EL (cell line): ENCODE results near the gene PSMB4.
"Not testable (repeated sequence)": the region's sequence is repeated elsewhere in the genome, so short reads cannot be mapped to it uniquely, and the experiment has no call there.

Experiments used
- DNase-seq: peaks from one replicate; pipeline ENCODE4 v3.0.0-alpha.2; 2016

The PSMB4 gene

DNA sequence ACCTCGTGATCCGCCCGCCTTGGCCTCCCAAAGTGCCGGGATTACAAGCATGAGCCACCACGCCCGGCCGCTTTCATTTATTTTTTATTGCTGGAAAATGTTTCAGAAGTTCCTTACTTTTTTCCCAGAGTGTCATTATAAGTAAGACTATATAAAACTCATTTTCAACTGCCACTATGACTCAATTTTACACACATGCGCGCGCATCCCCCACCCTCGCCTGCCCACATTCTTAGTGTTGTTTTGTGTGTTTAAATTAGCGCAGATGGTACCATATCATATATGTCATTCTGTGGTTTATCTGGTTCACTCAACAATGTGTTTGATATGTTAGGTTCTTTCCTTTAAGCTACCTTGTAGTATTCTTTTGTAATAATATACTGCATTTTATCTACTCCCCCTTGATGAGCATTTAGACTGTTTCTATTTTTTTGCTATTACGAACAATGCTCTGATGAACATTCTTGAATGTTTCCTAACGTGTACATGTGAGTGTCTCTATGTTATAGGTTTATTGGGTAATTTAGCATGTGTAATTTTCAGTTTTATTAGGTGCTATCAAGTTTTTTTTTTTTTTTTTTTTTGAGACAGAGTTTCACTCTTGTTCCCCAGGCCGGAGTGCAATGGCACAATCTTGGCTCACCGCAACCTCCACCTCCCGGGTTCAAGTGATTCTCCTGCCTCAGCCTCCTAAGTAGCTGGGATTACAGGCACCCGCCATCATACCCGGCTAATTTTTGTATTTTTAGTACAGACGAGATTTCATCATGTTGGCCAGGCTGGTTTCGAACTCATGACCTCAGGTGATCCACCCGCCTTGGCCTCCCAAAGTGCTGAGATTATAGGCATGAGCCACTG, 8.9 kb upstream of the PSMB4 start:
- DNase-seq = not testable (repeated sequence)

DNA sequence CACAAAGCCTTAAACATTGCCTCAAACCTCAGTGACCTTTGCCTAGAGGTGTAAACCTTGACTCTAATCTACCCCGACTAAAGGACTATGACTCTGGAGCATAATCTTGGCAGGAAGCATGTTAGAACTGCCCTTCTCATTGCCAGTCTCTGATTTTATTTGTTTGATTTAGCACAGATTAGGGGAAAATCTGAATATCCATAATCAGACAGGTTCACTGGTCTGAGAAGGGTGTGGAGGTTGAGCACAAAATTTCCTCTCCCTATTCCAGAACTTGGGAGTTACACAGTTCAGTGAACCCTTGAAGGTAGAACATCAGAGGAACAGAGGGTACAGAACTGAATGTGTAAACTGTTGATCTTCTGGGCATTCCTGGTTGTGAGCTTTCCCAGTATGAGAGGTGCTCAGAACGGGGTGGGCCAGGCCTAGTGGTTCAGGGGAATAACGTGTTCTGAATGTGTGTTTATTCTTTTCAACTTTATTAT, 8.3 kb upstream of the PSMB4 start:
- no peak for DNase-seq

- DNase-seq = no peak
Measured at GRCh38 chr1:151393583-151393982, 5.8 kb upstream of the PSMB4 start.

DNA sequence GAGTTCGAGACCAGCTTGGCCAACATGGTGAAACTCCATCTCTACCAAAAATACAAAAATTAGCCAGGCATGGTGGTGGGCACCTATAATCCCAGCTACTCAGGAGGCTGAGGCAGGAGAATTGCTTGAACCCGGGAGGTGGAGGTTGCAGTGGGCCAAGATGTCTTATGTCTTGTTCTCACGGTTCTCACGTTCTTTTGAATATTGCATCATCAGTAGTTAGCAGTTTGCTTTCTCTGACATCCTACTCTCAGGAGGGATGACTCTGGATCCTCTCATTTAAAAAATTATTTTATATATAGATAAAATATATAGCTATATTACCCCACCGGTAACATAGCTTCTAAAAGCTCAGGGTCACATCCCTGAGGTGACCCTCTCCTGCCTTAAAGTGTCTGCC, 3.1 kb upstream of the PSMB4 start:
- DNase-seq = not testable (repeated sequence)

GRCh38 chr1:151401125-151401788, 1.9 kb downstream of the PSMB4 start:
- DNase-seq = peak; percentile 28

- DNase-seq = no peak
Measured at GRCh38 chr1:151401860-151402259, 2.5 kb downstream of the PSMB4 start.

DNA sequence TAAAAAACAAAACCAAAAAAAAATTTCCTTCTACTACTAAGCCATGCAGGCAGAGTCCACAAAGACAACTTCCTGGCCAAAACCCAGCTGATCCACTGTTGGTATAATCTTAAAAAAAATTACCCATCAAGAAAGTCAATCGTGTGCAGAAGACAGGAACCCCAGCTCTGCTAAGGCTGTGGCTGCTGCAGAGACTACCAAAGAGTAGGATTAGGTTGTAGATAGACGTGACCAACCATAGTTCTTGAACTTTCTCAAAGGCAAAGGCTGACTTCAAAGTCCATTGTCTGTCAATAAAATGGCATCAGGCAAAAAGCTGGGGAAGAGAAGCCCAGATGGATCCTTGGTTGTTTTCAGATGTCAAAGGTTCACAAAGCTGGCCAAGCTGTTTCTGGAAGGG, 3.4 kb downstream of the PSMB4 start:
- no peak for DNase-seq

DNA sequence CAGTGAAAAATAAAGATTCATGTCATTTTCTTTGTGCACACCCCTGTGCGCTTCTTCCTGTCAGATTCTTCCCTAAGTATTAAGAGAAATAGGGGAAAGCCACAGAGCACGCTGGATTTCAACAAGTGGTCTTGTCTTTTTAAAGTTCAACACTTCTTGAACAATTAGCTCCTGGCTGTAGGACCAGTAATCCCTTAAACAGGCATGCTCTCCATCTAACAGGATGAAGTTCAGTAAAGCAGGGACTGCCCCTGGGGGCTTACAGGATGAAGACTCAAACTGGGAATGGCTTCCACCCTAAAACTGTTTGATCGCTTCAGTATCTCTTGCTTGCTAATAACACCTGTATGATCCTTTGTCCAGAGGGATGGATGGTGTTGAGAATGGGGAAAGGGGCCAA, 4.2 kb downstream of the PSMB4 start:
- no peak for DNase-seq

DNA sequence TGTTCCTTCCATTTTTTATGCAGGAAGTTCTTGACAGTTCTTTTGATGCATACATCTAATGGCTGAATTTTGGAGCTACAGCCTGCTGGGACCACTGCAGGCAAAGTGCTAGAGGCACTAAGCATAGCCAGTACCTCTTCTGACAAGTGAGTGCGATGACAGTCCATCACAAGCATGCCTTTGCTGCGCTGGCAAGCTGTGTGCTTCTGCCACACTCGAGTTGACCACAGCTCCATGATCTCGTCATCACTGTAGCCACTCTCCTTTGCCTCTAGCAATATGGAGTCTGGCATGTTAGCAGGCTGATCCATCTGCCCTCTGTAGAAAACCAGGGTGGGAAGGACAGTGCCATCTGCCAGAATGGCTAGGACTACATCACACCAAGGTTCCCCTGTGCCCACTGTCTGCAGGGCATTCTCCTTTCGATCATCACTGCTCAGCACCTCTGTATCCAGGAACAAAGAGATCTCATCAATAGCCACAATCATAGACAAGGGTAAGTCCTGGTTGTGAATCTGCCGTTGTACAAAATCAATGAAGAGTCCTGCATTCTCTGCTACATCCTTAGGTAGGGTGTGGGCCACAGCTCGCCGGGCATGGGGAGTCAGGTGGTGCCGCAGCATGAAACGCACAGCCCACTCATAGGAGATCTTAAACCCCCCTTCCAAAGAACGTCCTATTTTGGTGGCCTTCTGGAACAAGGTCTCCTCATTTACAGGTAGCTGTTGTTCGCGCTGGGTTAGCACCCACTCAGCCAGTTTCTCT, 6.0 kb downstream of the PSMB4 start:
- no peak for DNase-seq

- DNase-seq = no peak
Measured at GRCh38 chr1:151406176-151406575, 6.8 kb downstream of the PSMB4 start.

- DNase-seq = no peak
Measured at GRCh38 chr1:151407304-151407703, 7.9 kb downstream of the PSMB4 start.

GRCh38 chr1:151408891-151409290, 9.5 kb downstream of the PSMB4 start:
- no peak for DNase-seq

GRCh38 chr1:151411884-151412283, 12.5 kb downstream of the PSMB4 start:
- no peak for DNase-seq

- DNase-seq = peak; percentile 84
Measured at GRCh38 chr1:151416231-151416630, 16.9 kb downstream of the PSMB4 start.

- no peak for DNase-seq
Measured at GRCh38 chr1:151418081-151418480, 18.7 kb downstream of the PSMB4 start.

- no peak for DNase-seq
Measured at GRCh38 chr1:151419819-151420218, 20.4 kb downstream of the PSMB4 start.

DNA sequence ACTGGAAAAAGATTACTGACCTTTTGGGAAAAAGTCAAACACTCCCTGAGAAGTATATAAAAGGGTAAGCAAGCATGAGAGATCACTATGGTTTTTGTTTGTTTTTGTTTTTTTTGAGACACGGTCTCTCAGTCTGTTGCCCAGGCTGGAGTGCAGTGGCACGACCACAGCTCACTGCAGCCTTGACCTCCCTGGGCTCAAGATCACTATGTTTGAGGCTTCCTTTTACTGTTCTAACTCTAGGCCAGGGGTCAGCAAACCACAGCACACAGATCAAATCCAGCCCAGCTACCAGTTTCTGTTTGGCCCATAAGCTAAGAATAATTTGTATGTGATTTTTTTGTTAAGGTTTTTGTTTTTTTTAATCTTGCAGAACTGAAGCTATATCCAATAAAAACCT, 25.7 kb downstream of the PSMB4 start:
- DNase-seq = no peak

DNA sequence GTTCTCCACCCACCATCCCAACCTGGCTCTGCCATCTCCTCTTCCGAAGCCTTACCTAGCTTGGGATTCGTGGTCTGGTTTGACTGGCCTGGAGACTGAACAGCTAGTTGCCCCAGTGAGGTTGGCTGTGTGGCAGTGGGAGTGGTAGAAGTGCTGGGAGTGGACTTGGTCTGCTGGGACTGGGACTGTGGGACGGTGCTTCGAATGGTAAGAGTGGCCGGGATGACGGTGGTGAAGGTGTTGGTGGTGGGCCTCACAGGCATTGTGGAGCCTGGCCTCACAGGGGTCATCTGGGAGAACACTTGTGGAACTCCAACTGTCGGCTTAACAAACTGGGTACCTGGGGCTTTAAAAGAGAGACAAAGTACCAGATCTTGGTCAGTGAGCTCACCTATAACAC, 28.7 kb downstream of the PSMB4 start:
- no peak for DNase-seq

- DNase-seq = not testable (repeated sequence)
Measured at GRCh38 chr1:151433827-151434226, 34.5 kb downstream of the PSMB4 start.

DNA sequence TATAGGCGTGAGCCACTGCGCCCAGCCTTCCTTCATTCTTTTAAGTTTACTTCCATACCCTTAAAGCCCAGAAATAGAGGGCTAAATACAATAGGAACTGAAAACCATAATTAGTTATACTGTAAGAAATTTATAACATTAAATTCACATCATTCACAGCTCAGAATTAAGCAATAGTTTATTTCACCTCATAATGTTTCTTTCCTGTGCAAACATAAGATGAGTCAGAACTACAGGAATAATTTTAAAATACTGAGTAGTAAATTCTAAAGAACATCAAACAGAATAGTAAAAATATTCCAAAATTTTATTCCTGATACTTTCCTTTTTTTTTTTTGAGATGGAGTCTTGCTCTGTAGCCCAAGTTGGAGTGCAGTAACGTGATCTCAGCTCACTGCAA, 35.8 kb downstream of the PSMB4 start:
- no peak for DNase-seq

DNA sequence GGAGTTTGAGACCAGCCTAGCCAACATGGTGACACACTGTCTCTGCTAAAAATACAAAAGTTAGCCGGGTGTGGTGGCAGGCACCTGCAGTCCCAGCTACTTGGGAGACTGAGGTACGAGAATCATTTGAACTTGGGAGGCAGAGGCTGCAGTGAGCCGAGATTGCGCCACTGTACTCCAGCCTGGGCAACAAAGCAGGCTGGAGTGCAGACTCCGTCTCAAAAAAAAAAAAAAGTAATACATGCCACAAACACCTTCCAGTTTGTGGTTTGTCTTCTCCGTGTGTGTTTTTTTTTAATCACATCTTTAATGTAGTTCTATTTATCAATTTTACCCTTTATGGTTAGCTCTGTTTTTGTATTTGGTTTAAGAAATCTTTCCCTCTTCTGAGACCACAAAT, 37.6 kb downstream of the PSMB4 start:
- no peak for DNase-seq

DNA sequence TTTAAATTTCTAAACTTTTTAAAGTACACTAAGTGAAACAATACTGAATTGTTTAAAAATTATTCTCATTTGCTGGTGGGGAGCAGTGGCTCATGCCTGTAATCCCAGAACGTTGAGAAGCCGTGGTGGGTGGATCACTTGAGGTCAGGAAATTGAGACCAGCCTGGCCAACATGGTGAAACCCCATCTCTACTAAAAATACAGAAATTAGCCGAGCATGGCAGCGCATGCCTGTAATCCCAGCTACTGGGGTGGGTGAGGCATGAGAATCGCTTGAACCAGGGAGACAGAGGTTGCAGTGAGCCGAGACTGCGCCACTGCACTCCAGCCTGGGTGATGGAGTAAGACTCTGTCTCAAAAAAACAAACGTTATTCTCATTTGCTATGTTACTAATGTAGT, 38.0 kb downstream of the PSMB4 start:
- DNase-seq = not testable (repeated sequence)
